Natural killer cell (primary cell): ENCODE measurements around the gene SCN1A. TPM values are rescaled to one million over a fixed set of nuclear protein-coding genes. Genes with fewer than 3 reads are reported as not detected.

Source experiments
- ATAC-seq, 3 donors: fragments of 150-1000 bp in 2 of 3; fragments of 200-7000 bp in 1 of 3; cut with Tn5 transposase; 1 replicate in 1 of 3; 2 replicates in 2 of 3; pipeline ENCODE4 v1.10.0; 2021; ENCODE audit warnings: mild to moderate bottlenecking in 2 of 3, moderate library complexity in 2 of 3
- DNase-seq, 2 donors: peaks; one replicate each; pipeline versions ENCODE4 v3.0.0 to v3.0.0-alpha.2; 2013 to 2021; ENCODE audit warnings: mixed read lengths in 1 of 2
- H3K27ac ChIP-seq: one replicate; pipeline ENCODE4 v1.5.1; 2013; ENCODE audit warnings: mild to moderate bottlenecking, low read length
- H3K27me3 ChIP-seq: one replicate; pipeline ENCODE4 v1.6.1; 2013; ENCODE audit warnings: low read length; ENCODE audit not compliant: control insufficient read depth, insufficient read depth
- H3K36me3 ChIP-seq: one replicate; pipeline ENCODE4 v1.6.1; 2013; ENCODE audit warnings: low read length; ENCODE audit not compliant: control insufficient read depth, insufficient read depth
- H3K4me1 ChIP-seq: one replicate; pipeline ENCODE4 v1.6.1; 2013; ENCODE audit warnings: low read length; ENCODE audit not compliant: control insufficient read depth, insufficient read depth
- H3K4me3 ChIP-seq: one replicate; pipeline ENCODE4 v1.5.1; 2013; ENCODE audit warnings: low read length
- H3K9me3 ChIP-seq: one replicate; pipeline ENCODE4 v1.6.1; 2013; ENCODE audit warnings: low read length; ENCODE audit not compliant: control insufficient read depth, insufficient read depth
- H3K27ac Mint-ChIP-seq, 2 donors: one replicate each; pipeline ENCODE4 v1.8.0; 2022; ENCODE audit warnings: mild to moderate bottlenecking in 2 of 2, mixed read lengths in 2 of 2, moderate library complexity in 1 of 2
- H3K27me3 Mint-ChIP-seq, 2 donors: one replicate each; pipeline ENCODE4 v1.8.0; 2022; ENCODE audit warnings: low read depth in 2 of 2, mixed read lengths in 2 of 2
- H3K36me3 Mint-ChIP-seq: one replicate; pipeline ENCODE4 v1.8.0; 2022; ENCODE audit warnings: mixed read lengths
- H3K4me1 Mint-ChIP-seq, 2 donors: one replicate each; pipeline ENCODE4 v1.8.0; 2022; ENCODE audit warnings: mixed read lengths in 2 of 2
- H3K4me3 Mint-ChIP-seq: one replicate; pipeline ENCODE4 v1.8.0; 2022; ENCODE audit warnings: mild to moderate bottlenecking, moderate library complexity, mixed read lengths
- H3K9me3 Mint-ChIP-seq, 2 donors: one replicate each; pipeline ENCODE4 v1.8.0; 2022; ENCODE audit warnings: mixed read lengths in 2 of 2
- CTCF ChIP-seq: fragments of 200-600 bp; IDR thresholded peaks from one replicate; pipeline ENCODE4 v1.8.0; 2022; ENCODE audit warnings: antibody characterized with exemption
- WGBS: methylation state at CpG from one replicate; pipeline ENCODE4 v1.1.7; 2013; ENCODE audit warnings: missing lambda C conversion rate; ENCODE audit not compliant: insufficient coverage; 5-methylcytosine and 5-hydroxymethylcytosine counted together
- intact Hi-C: fragments of 100-400 bp; cut with micrococcal nuclease; formaldehyde crosslinking; loops from one replicate; pipeline ENCODE4 v1.14.2; 2022
- total RNA-seq, 4 donors: library from RNA; stranded (reverse); fragments of 120-200 nt in 1 of 4; gene quantifications; one replicate each; pipeline versions ENCODE4 v1.2.3 to v1.2.4, GENCODE V29; 2013 to 2022

The SCN1A gene
- not detected for total RNA-seq
- total RNA-seq (2013) = not detected

GRCh38 chr2:166127217-166128155 lies at the start of gene SCN1A:
Gene SCN1A (minus strand): TSS chr2:166128020. CDS start chr2:166073621, 54,399 bp downstream.
- H3K27me3 ChIP-seq = no peaks in the 10 kb centered on the region
- no peaks in the 10 kb centered on the region for H3K9me3 Mint-ChIP-seq
- H3K27ac Mint-ChIP-seq = no peak within 1 kb of the TSS
- no peaks in the 10 kb centered on the region for H3K4me1 ChIP-seq
- DNase-seq = peak in 1 of 2 donors; percentile 55
- H3K9me3 ChIP-seq = no peaks in the 10 kb centered on the region
- H3K27ac ChIP-seq = no peak within 1 kb of the TSS
- TF ChIP-seq CTCF = peak; percentile 73
- no peak within 1 kb of the TSS for H3K4me3 ChIP-seq
- H3K4me3 Mint-ChIP-seq = no peak within 1 kb of the TSS
- peak in 1 of 3 donors; percentile 39 for ATAC-seq
- intact Hi-C loops = loop anchor here (2.0 to 5.0 kb wide), 3 partner anchors 173 to 1135 kb away; no protein-coding TSS in a partner anchor
- peaks cover 8 to 24% of the 10 kb centered on the region in 2 donors for H3K27me3 Mint-ChIP-seq
- H3K36me3 Mint-ChIP-seq = no peaks in the 10 kb centered on the region
- H3K4me1 Mint-ChIP-seq = peaks cover 0 to 5% of the 10 kb centered on the region in 2 donors
- no peaks in the 10 kb centered on the region for H3K36me3 ChIP-seq
- WGBS = 36% methylated on average over 7 of the region's 7 CpGs

DNA sequence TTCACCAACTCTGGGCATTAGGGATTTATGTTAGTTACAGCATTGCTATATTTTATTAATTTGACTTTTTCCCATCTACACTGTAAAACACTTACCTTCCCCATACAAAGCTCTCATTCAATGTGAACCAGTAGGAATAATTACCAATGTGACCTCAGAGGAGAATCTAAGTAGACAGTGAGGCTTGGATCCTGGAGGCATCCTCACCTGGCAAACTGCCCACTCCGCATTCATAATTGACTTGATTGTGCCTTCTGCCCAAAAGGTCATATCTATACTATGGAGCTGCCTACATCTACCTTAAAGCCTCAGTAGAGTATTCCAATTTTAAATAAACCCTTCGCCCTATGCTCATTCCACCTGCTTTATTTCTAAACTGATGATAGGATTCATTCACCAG lies 45.4 kb upstream of the SCN1A start:
- Mint-ChIP-seq H3K27ac (no peak overlapping the region), H3K27me3 (no peaks in the 10 kb centered on the region), H3K4me1 (no peaks in the 10 kb centered on the region), H3K4me3 (no peak overlapping the region), H3K36me3 (no peaks in the 10 kb centered on the region), H3K9me3 (no peaks in the 10 kb centered on the region)
- Histone ChIP-seq H3K27me3 (no peaks in the 10 kb centered on the region), H3K4me3 (no peak overlapping the region), H3K9me3 (no peaks in the 10 kb centered on the region), H3K27ac (no peak overlapping the region), H3K4me1 (no peaks in the 10 kb centered on the region), H3K36me3 (no peaks in the 10 kb centered on the region)
- ATAC-seq (no peak), DNase-seq (no peak)
- intact Hi-C loops = no loop called here
- 94% methylated on average over 2 of the region's 2 CpGs for WGBS
- no peak for TF ChIP-seq CTCF

DNA sequence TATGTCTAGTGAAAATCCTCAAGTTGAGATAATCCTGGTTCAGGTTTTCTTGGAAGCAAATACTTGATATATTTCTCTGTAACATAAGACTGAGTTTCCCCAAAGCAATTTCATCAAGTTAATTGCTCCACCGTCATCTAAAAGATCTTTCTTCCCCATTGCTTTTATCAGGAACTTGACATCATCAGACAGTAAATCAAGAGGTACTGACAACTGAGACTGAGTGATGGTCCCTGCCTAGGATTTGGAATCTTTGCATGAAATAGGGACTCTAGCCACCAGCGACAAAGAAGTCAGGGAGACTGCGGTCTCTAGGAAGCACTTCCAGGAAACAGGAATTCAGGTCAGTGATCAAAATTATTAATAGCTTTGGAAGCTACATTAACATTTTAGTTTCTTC lies 43.4 kb upstream of the SCN1A start:
- H3K4me3 Mint-ChIP-seq = no peak overlapping the region
- H3K4me3 ChIP-seq = no peak overlapping the region
- H3K27ac ChIP-seq = no peak overlapping the region
- H3K36me3 Mint-ChIP-seq = no peaks in the 10 kb centered on the region
- DNase-seq = no peak
- WGBS = 78% methylated on average over 3 of the region's 3 CpGs
- no peaks in the 10 kb centered on the region for H3K27me3 ChIP-seq
- H3K4me1 ChIP-seq = no peaks in the 10 kb centered on the region
- no peak for ATAC-seq
- no peaks in the 10 kb centered on the region for H3K36me3 ChIP-seq
- no peaks in the 10 kb centered on the region for H3K9me3 Mint-ChIP-seq
- no peak for TF ChIP-seq CTCF
- no peaks in the 10 kb centered on the region for H3K4me1 Mint-ChIP-seq
- no peaks in the 10 kb centered on the region for H3K27me3 Mint-ChIP-seq
- intact Hi-C loops = no loop called here
- no peaks in the 10 kb centered on the region for H3K9me3 ChIP-seq
- no peak overlapping the region for H3K27ac Mint-ChIP-seq
